GM12878 (cell line): Measurements from ENCODE around the gene ACAP2. TPM values are rescaled to one million over a fixed set of nuclear protein-coding genes. Genes with fewer than 3 reads are reported as not detected.
A peak's percentile ranks its signal among the peaks of the same experiment; 100 is the strongest.

ENCODE experiments used
- ATAC-seq: fragments of 200-7000 bp; cut with Tn5 transposase; 3 replicates; pipeline ENCODE4 v1.9.1; 2020; ENCODE audit warnings: mild to moderate bottlenecking, moderate library complexity
- BruUV-seq: library from RNA; stranded (reverse); fragments of 400-500 nt; replicated peaks from 2 replicates; lab custom pipeline; 2021; lab: Mats Ljungman, UMichigan
- CTCF ChIA-PET: fragments of 300-600 bp; sonication (Branson Sonifier 250); formaldehyde crosslinking; extraction: SDS; loops from one replicate; lab custom pipeline; 2021; ENCODE audit warnings: inconsistent platforms; lab: Yijun Ruan, JAX
- POLR2A ChIA-PET: fragments of 350-600 bp; formaldehyde crosslinking; extraction: SDS; loops from one replicate; lab custom pipeline; 2021; ENCODE audit warnings: inconsistent platforms; lab: Charles Lee
- RAD21 ChIA-PET: fragments of 300-600 bp; sonication (Branson Sonifier 250); formaldehyde crosslinking; loops from one replicate; lab custom pipeline; 2023; ENCODE audit warnings: antibody characterized with exemption; ENCODE audit not compliant: unreplicated experiment; lab: Charles Lee
- SMC1A ChIA-PET: fragments of 300-600 bp; sonication (Branson Sonifier 250); formaldehyde crosslinking; loops from one replicate; lab custom pipeline; 2023; ENCODE audit not compliant: unreplicated experiment, uncharacterized antibody; lab: Charles Lee
- DNase-seq: peaks from one replicate; pipeline ENCODE4 v3.0.0-alpha.2; 2011; ENCODE audit warnings: low read depth, low spot score
- FAIRE-seq: peaks from 3 replicates; lab custom pipeline; 2011; peaks lifted over from hg19 to GRCh38; lab: Jason Lieb, UNC
- H2AFZ ChIP-seq: 2 replicates; pipeline ENCODE4 v1.6.0; 2011; ENCODE audit warnings: low read depth, low read length, control low read depth; ENCODE audit not compliant: control insufficient read depth
- H3K27ac ChIP-seq: 2 replicates; pipeline ENCODE4 v1.5.1; 2011; ENCODE audit warnings: control low read depth; ENCODE audit not compliant: control insufficient read depth, insufficient read depth
- H3K27me3 ChIP-seq, 2 experiments: replicated peaks in 1 of 2; 2 replicates each; pipeline versions ENCODE4 v1.6.0 to v1.6.1; 2011; ENCODE audit warnings: low read length in 1 of 2; ENCODE audit not compliant: control insufficient read depth in 2 of 2, insufficient read depth in 2 of 2
- H3K36me3 ChIP-seq, 2 experiments: 2 replicates each; pipeline ENCODE4 v1.5.1; 2011; ENCODE audit warnings: low read length in 1 of 2; ENCODE audit not compliant: control insufficient read depth in 2 of 2, insufficient read depth in 2 of 2
- H3K4me1 ChIP-seq: 2 replicates; pipeline ENCODE4 v1.6.1; 2011; ENCODE audit warnings: mild to moderate bottlenecking, low read length, moderate library complexity, mixed read lengths; ENCODE audit not compliant: control insufficient read depth, insufficient read depth
- H3K4me2 ChIP-seq: 2 replicates; pipeline ENCODE4 v1.6.0; 2011; ENCODE audit warnings: control low read depth; ENCODE audit not compliant: control insufficient read depth, insufficient read depth
- H3K4me3 ChIP-seq: fragments of 200-600 bp; sonication (generic); 2 replicates; pipeline ENCODE4 v1.5.1; 2016
- H3K79me2 ChIP-seq: 2 replicates; pipeline ENCODE4 v1.6.0; 2011; ENCODE audit warnings: low read length; ENCODE audit not compliant: control insufficient read depth, insufficient read depth
- H3K9ac ChIP-seq: 2 replicates; pipeline ENCODE4 v1.8.0; 2011; ENCODE audit warnings: low read length, control low read depth, mixed read lengths; ENCODE audit not compliant: control insufficient read depth, insufficient read depth
- H3K9me3 ChIP-seq: replicated peaks from 3 replicates; pipeline ENCODE4 v1.5.1; 2011; ENCODE audit warnings: mild to moderate bottlenecking, low read length; ENCODE audit not compliant: control insufficient read depth, insufficient read depth
- H4K20me1 ChIP-seq: 2 replicates; pipeline ENCODE4 v1.6.0; 2011; ENCODE audit not compliant: control insufficient read depth, insufficient read depth
- EP300 ChIP-seq, 2 experiments: fragments of 150-350 bp in 1 of 2; IDR thresholded peaks; 2 replicates each; pipeline ENCODE4 v1.6.1; 2011 to 2012; ENCODE audit warnings: low read depth in 2 of 2, low read length in 2 of 2, borderline replicate concordance in 1 of 2, improper control_type of control experiment in 1 of 2, inconsistent platforms in 1 of 2; ENCODE audit not compliant: control insufficient read depth in 1 of 2
- HCFC1 ChIP-seq: fragments of 150-350 bp; IDR thresholded peaks from 2 replicates; pipeline ENCODE4 v1.6.1; 2014; ENCODE audit warnings: low read length
- IKZF2 ChIP-seq, 2 experiments: fragments of 450-650 bp; IDR thresholded peaks; 2 replicates each; pipeline ENCODE4 v1.6.1; 2017; ENCODE audit warnings: mild to moderate bottlenecking in 2 of 2, moderate library complexity in 2 of 2
- JUNB ChIP-seq: IDR thresholded peaks from 2 replicates; pipeline ENCODE4 v1.6.1; 2016; ENCODE audit warnings: antibody characterized with exemption, mild to moderate bottlenecking
- KDM1A ChIP-seq: fragments of 200-600 bp; sonication (generic); IDR thresholded peaks from 2 replicates; pipeline ENCODE4 v1.6.1; 2016; ENCODE audit warnings: borderline replicate concordance
- KLF5 ChIP-seq: fragments of 450-650 bp; IDR thresholded peaks from 2 replicates; pipeline ENCODE4 v1.6.1; 2014; ENCODE audit warnings: mild to moderate bottlenecking; ENCODE audit not compliant: partially characterized antibody
- MYB ChIP-seq: fragments of 150-350 bp; IDR thresholded peaks from 2 replicates; pipeline ENCODE4 v1.6.1; 2014; ENCODE audit warnings: mild to moderate bottlenecking, low read depth, low read length, borderline replicate concordance
- MYC ChIP-seq: IDR thresholded peaks from 2 replicates; pipeline ENCODE4 v1.6.1; 2011; ENCODE audit warnings: mild to moderate bottlenecking, low read length, moderate library complexity, inconsistent platforms; ENCODE audit not compliant: insufficient read depth, insufficient replicate concordance, insufficient read length, severe bottlenecking
- PAX8 ChIP-seq: fragments of 450-650 bp; IDR thresholded peaks from 2 replicates; pipeline ENCODE4 v1.6.1; 2017; ENCODE audit warnings: mild to moderate bottlenecking, moderate library complexity
- RCOR1 ChIP-seq: conservative IDR thresholded peaks from 2 replicates; pipeline ENCODE4 v1.6.1; 2012; ENCODE audit warnings: low read depth, low read length, improper control_type of control experiment
- RUNX3 ChIP-seq: IDR thresholded peaks from 2 replicates; pipeline ENCODE4 v1.6.1; 2012; ENCODE audit warnings: low read length, inconsistent platforms
- SUZ12 ChIP-seq: fragments of 200-600 bp; sonication (generic); IDR thresholded peaks from one replicate; pipeline ENCODE4 v1.6.1; 2018; ENCODE audit warnings: antibody characterized with exemption, mild to moderate bottlenecking; ENCODE audit not compliant: unreplicated experiment
- ZSCAN29 ChIP-seq: fragments of 450-650 bp; IDR thresholded peaks from 2 replicates; pipeline ENCODE4 v1.6.1; 2017; ENCODE audit warnings: mild to moderate bottlenecking, moderate library complexity
- WGBS: methylation state at CpG from one replicate; pipeline ENCODE4 v1.1.6; 2016; ENCODE audit warnings: low lambda C conversion rate; ENCODE audit not compliant: insufficient replicate concordance, insufficient coverage; ENCODE audit errors: missing lambda C conversion rate; 5-methylcytosine and 5-hydroxymethylcytosine counted together
- in situ Hi-C: fragments of 300-500 bp; cut with MboI; formaldehyde crosslinking; loops from 9 replicates; pipeline ENCODE4 v1.14.3; 2018; ENCODE audit warnings: mixed read lengths
- intact Hi-C: fragments of 100-400 bp; cut with micrococcal nuclease; formaldehyde crosslinking; loops from one replicate; pipeline ENCODE4 v1.14.2; 2022; ENCODE audit not compliant: unreplicated experiment
- polyA plus RNA-seq, 11 experiments: library from polyadenylated mRNA; depleted of rRNA in 4 of 11; unstranded in 6 of 11; stranded (reverse) in 5 of 11; fragments of >200 nt; fragmentation: Nextera tagmentation in 4 of 11; fragmentation: Illumina TruSeq in 1 of 11; extraction: Ambion mirVana in 4 of 11; extraction: Trizol in 1 of 11; gene quantifications; 1 replicate in 1 of 11; 2 replicates in 10 of 11; pipeline versions ENCODE4 v1.2.1 to v1.2.3, GENCODE V29; 2011 to 2016; ENCODE audit warnings: inconsistent platforms in 2 of 11, missing spikeins in 2 of 11, low read depth in 1 of 11
- total RNA-seq, 4 experiments: library from RNA; depleted of rRNA in 3 of 4; stranded (reverse); fragments of >200 nt in 3 of 4; fragmentation: Illumina TruSeq in 1 of 4; extraction: Trizol in 1 of 4; gene quantifications; 2 replicates each; pipeline versions ENCODE4 v1.2.1 to v1.2.3, GENCODE V29; 2013 to 2021
- TF ChIP-seq, protein P1 (sequence below): fragments of 450-650 bp; IDR thresholded peaks from 2 replicates; pipeline ENCODE4 v1.6.1; 2017; ENCODE audit warnings: mild to moderate bottlenecking
- TF ChIP-seq, protein P2 (sequence below): fragments of 450-650 bp; IDR thresholded peaks from 2 replicates; pipeline ENCODE4 v1.6.1; 2017; ENCODE audit warnings: low read depth, mild to moderate bottlenecking, moderate library complexity
- TF ChIP-seq, protein P3 (sequence below): fragments of 450-650 bp; IDR thresholded peaks from 2 replicates; pipeline ENCODE4 v1.6.1; 2016; ENCODE audit warnings: mild to moderate bottlenecking, moderate library complexity, borderline replicate concordance

Gene ACAP2
- total and polyA plus RNA-seq, 10 of the 15 experiments (the other 5 are each of a cell fraction or from before 2014, with no cell fraction given): 7.1 to 53.8 (median 35.7) TPM

DNA sequence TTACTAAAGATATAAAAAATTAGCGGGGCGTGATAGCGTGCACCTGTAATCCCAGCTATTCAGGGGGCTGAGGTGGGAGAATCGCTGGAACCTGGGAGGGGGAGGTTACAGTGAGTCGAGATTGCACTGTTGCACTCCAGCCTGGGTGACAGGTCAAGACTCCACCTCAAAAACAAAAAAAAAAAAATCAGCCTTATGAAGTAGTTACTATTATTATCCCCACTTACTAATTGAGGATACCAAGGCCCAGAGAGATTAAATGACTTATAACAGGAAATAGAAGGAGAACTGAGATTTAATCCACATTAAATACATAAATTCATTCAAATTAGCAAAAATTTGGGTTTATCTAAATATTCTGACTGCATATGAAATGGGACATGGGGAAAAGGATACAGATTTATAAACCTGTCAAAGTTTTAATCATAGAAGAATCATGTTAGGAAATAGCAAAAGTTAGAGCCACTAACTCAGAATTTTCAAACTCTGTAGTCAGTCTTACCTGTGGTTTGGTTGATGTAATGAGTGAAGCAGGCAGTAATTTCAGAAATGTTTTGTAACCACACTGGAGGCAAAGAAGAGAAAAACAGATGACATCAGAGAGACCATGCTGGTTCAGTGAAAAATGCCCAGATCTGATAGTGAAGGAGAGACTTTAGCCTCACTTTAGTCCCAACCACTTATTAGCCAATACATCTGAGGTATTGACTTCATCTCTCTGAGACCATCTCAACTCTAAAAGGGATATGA is 25.0 kb upstream of the ACAP2 start:
- intact Hi-C loops (no loop called here), in situ Hi-C loops (loop anchor here (10.0 kb wide), 1 partner anchor 47 kb away; no protein-coding TSS in a partner anchor)
- Histone ChIP-seq H3K9ac (no peak overlapping the region), H3K4me3 (no peak overlapping the region), H3K9me3 (peaks cover 6% of the 10 kb centered on the region; the same call in 2 of the 3 replicates), H2AFZ (no peak overlapping the region), H3K27ac (no peak overlapping the region), H3K4me2 (no peak overlapping the region), H3K4me1 (no peaks in the 10 kb centered on the region), H3K27me3 (no peaks in the 10 kb centered on the region), H3K36me3 (no peaks in the 10 kb centered on the region), H3K79me2 (no peaks in the 10 kb centered on the region)
- POLR2A ChIA-PET: interaction anchor here (0.9 kb wide), 1 partner anchor 26 kb away, joined by 3 read pairs; no protein-coding TSS in a partner anchor
- no peak; the same call in 2 of the 3 replicates for ATAC-seq
- DNase-seq: no peak
- WGBS: 58% methylated on average over 5 of the region's 5 CpGs
- RAD21 ChIA-PET: no interaction called here
- SMC1A ChIA-PET: no interaction called here
- no TSS peak for BruUV-seq
- CTCF ChIA-PET: no interaction called here
- no peak for FAIRE-seq
- TF ChIP-seq HCFC1 (no peak), RCOR1 (no peak), JUNB (peak; percentile 34; the same call in 1 of the 2 replicates), ZSCAN29 (no peak), MYC (no peak), KLF5 (no peak), IKZF2 (IDR thresholded peaks at IDR 0.05) (no peak), KDM1A (no peak), RUNX3 (peak; percentile 65; the same call in 1 of the 2 replicates), EP300 (IDR thresholded peaks at IDR 0.05; ENCODE audit: borderline replicate concordance in 1 of 2, control insufficient read depth in 1 of 2, low read depth in 2 of 2, low read length in 2 of 2) (no peak), SUZ12 (no peak), MYB (no peak), PAX8 (no peak)
- TF ChIP-seq, protein P1, sequence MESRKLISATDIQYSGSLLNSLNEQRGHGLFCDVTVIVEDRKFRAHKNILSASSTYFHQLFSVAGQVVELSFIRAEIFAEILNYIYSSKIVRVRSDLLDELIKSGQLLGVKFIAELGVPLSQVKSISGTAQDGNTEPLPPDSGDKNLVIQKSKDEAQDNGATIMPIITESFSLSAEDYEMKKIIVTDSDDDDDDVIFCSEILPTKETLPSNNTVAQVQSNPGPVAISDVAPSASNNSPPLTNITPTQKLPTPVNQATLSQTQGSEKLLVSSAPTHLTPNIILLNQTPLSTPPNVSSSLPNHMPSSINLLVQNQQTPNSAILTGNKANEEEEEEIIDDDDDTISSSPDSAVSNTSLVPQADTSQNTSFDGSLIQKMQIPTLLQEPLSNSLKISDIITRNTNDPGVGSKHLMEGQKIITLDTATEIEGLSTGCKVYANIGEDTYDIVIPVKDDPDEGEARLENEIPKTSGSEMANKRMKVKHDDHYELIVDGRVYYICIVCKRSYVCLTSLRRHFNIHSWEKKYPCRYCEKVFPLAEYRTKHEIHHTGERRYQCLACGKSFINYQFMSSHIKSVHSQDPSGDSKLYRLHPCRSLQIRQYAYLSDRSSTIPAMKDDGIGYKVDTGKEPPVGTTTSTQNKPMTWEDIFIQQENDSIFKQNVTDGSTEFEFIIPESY: no peak
- TF ChIP-seq, protein P2, sequence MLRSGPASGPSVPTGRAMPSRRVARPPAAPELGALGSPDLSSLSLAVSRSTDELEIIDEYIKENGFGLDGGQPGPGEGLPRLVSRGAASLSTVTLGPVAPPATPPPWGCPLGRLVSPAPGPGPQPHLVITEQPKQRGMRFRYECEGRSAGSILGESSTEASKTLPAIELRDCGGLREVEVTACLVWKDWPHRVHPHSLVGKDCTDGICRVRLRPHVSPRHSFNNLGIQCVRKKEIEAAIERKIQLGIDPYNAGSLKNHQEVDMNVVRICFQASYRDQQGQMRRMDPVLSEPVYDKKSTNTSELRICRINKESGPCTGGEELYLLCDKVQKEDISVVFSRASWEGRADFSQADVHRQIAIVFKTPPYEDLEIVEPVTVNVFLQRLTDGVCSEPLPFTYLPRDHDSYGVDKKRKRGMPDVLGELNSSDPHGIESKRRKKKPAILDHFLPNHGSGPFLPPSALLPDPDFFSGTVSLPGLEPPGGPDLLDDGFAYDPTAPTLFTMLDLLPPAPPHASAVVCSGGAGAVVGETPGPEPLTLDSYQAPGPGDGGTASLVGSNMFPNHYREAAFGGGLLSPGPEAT: no peak
- TF ChIP-seq, protein P3, sequence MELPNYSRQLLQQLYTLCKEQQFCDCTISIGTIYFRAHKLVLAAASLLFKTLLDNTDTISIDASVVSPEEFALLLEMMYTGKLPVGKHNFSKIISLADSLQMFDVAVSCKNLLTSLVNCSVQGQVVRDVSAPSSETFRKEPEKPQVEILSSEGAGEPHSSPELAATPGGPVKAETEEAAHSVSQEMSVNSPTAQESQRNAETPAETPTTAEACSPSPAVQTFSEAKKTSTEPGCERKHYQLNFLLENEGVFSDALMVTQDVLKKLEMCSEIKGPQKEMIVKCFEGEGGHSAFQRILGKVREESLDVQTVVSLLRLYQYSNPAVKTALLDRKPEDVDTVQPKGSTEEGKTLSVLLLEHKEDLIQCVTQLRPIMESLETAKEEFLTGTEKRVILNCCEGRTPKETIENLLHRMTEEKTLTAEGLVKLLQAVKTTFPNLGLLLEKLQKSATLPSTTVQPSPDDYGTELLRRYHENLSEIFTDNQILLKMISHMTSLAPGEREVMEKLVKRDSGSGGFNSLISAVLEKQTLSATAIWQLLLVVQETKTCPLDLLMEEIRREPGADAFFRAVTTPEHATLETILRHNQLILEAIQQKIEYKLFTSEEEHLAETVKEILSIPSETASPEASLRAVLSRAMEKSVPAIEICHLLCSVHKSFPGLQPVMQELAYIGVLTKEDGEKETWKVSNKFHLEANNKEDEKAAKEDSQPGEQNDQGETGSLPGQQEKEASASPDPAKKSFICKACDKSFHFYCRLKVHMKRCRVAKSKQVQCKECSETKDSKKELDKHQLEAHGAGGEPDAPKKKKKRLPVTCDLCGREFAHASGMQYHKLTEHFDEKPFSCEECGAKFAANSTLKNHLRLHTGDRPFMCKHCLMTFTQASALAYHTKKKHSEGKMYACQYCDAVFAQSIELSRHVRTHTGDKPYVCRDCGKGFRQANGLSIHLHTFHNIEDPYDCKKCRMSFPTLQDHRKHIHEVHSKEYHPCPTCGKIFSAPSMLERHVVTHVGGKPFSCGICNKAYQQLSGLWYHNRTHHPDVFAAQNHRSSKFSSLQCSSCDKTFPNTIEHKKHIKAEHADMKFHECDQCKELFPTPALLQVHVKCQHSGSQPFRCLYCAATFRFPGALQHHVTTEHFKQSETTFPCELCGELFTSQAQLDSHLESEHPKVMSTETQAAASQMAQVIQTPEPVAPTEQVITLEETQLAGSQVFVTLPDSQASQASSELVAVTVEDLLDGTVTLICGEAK: no peak
- TF ChIP-seq, all 136 proteins: peak for 2
- H4K20me1 ChIP-seq: no peaks in the 10 kb centered on the region
